GM18951 (cell line): Measurements from ENCODE around the gene SLC35F3.

Experiments
- POLR2A ChIP-seq: IDR thresholded peaks from 4 replicates; pipeline ENCODE4 v1.6.1; 2011; ENCODE audit warnings: mild to moderate bottlenecking; ENCODE audit not compliant: insufficient read length, insufficient read depth; ENCODE audit errors: extremely low read depth
- in situ Hi-C: fragments of 300-500 bp; cut with MboI; formaldehyde crosslinking; loops from one replicate; pipeline ENCODE4 v1.12.0; 2022; ENCODE audit warnings: low sequenced_read_pairs, mixed read lengths, inconsistent platforms; ENCODE audit not compliant: unreplicated experiment

The SLC35F3 gene

DNA sequence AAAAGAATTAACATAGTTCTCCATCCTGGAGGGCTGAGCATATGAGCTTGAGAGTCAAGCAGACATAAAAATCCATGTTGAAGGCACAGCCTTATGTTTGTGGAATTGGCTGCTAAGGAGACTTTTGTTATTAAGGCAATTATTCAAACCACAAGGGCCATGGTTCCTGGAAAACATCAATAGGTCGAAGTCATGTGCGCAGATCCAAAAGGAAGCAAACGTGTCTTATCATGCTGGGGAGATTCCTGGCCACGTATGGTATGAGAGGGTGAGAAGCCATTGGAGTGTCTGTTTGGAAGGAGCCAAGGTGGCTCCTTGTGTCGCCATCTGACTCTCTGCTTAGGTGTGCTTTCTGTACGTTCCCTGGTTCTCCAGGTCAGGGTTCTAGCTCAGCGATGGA lies 406.9 kb downstream of the SLC35F3 start:
- no peak for TF ChIP-seq POLR2A
- in situ Hi-C loops = loop anchor here (25.0 kb wide), 1 partner anchor 149 kb away; no protein-coding TSS in a partner anchor

DNA sequence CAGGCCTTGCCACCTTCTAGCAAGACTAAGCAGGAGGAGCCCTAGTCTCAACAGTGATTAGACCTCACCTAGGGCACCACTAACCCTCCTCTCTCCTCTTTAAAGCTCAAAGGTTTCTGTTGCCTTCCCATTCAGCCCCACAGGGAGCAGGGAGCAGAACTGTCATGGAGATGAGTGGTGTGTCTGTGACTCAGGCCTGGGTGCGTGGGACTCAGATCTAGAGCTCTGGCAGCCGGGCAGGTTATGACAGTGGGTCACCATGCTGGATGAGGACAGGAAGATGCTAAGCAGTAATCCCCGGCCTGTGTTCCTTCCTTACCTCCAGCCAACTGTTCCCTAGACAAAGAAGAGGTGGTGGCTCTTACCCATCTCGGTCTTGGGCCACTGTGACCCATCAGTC lies 408.7 kb downstream of the SLC35F3 start:
- TF ChIP-seq POLR2A = no peak
- in situ Hi-C loops = loop anchor here (25.0 kb wide), 1 partner anchor 151 kb away; no protein-coding TSS in a partner anchor

DNA sequence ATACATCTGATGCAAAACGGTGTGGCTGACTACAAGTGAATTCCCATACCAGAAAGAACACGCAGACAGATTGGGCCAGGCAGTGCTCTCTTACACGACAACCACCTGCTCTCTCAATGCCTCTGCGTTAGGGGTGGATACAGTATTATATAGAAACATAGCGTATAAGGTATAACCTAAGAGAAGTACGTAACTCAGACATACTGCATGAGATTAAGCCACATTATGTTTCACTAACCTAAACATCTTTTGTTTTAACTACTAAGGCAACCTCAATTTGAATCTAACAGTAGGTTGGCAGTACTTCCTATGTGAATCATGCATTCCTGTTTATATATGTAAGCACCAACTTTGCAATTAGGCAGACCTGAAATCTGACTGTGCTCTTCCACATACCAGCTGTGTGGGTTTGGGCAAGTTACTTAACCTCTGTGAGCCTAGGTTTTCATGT lies 410.6 kb downstream of the SLC35F3 start:
- in situ Hi-C loops = loop anchor here (25.0 kb wide), 1 partner anchor 153 kb away; no protein-coding TSS in a partner anchor
- no peak for TF ChIP-seq POLR2A

DNA sequence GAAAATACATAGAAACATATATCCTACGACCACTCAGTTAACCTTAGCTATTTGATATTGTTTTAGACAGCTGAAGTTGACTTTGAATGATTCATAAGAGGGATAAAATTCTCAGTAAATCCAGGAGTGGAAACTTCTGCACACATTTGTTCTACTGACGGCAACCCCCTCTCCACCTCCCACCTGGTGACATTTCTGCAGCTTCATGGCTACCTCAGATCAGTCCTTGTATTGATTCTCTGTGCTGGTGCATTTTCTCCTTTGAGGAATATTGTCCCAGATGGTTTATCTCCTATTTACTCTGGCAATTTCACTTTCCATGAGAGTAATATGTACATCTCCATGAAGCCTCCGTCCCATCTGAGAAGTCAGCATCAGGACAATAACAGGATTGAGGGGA lies 411.1 kb downstream of the SLC35F3 start:
- in situ Hi-C loops = loop anchor here (25.0 kb wide), 1 partner anchor 153 kb away; no protein-coding TSS in a partner anchor
- TF ChIP-seq POLR2A = no peak

DNA sequence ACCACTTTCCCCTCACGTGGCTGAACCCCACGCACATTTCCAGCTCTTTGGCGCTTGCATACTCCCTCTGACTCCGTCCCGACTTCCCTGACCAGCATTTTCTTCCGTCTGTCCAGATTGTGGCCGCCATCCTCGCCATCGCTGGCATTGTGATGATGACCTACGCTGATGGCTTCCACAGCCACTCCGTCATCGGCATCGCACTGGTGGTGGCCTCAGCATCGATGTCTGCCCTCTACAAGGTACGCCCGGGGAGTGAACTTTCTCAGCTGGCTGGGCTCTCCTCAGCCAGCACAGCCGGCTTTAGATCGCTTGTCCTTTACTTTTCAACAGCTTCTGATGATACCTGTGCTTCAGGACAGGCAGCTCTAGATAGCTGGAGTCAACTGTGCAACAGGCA lies 412.0 kb downstream of the SLC35F3 start:
- no peak for TF ChIP-seq POLR2A
- in situ Hi-C loops = loop anchor here (25.0 kb wide), 1 partner anchor 154 kb away; no protein-coding TSS in a partner anchor

DNA sequence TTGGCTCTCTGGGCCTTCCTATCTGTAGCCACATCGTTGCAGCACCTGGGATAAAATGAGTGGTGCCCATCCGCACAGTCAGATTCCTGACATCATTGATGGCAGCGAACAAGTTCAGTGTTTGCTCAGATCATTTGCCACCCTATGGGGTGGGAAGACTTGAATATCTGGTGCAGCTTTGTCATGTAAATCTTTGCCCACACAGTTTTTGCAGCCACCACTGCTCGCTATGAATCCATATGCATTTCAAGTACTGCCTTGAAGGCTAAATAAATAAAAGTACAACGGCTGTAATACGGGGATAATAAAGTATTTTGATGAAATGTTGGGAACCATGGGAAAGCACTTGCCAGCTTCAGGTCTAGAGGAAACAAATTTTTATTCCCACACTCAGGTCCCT lies 412.5 kb downstream of the SLC35F3 start:
- TF ChIP-seq POLR2A = no peak

DNA sequence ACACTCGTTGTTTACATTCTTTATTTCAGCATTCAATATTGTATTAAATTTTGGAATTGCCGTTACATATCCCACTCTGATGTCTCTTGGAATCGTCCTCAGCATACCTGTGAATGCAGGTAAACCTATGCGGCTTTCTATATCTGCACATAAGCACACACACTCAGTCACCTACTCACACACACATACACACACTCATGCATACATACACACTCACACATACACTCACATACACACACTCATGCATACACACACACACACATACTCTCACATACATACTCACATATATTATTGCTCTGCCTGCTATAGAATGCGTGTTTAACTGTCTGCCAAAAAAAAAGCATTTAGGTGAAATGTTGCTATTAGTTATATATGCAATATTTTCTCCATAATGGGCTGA lies 415.6 kb downstream of the SLC35F3 start:
- in situ Hi-C loops = loop anchor here (25.0 kb wide), 1 partner anchor 158 kb away; no protein-coding TSS in a partner anchor
- no peak for TF ChIP-seq POLR2A

More for the DNA sequence above, 412.5 kb downstream of the SLC35F3 start:
- in situ Hi-C loops = loop anchor here (25.0 kb wide), 1 partner anchor 155 kb away; no protein-coding TSS in a partner anchor

DNA sequence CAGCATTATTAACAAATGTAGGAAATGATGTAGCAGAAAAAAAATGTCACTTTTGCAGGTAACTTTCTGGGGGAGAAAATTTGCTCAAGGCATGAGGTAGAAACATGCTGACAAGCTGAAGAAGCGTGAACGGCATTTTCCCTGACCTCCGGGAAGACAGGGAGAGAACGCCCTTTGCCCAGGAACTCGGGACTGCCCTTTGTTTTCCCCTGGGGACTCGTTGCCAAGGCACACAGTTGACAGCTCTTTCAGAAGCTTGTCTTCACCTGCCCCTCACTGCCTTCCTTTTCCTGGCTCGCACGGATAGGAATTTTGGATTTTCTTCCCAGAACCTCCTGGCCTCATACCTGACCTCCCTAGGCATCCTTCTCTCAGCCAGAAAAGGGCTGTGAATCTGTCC lies 416.1 kb downstream of the SLC35F3 start:
- in situ Hi-C loops = loop anchor here (25.0 kb wide), 1 partner anchor 158 kb away; no protein-coding TSS in a partner anchor
- TF ChIP-seq POLR2A = no peak

DNA sequence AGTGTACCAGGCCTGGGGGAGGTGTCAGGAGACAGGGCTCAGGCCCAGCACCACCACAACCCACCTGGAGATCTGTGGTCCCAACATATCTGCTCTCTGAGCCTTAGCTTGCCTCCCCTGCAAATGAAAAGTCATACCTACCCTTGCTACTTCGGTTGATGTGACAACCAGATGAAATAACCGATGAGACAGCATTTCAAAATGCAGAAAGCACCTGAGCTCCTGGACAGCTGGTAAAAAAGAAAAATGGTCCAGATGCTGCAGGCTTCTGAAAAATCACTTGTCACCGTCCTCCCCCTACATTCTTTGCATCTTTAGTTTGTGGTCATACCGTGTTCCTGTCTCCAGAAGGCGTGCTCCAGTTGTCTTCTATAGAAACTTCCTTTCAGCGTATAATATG lies 416.8 kb downstream of the SLC35F3 start:
- in situ Hi-C loops = loop anchor here (25.0 kb wide), 1 partner anchor 159 kb away; no protein-coding TSS in a partner anchor
- no peak for TF ChIP-seq POLR2A

DNA sequence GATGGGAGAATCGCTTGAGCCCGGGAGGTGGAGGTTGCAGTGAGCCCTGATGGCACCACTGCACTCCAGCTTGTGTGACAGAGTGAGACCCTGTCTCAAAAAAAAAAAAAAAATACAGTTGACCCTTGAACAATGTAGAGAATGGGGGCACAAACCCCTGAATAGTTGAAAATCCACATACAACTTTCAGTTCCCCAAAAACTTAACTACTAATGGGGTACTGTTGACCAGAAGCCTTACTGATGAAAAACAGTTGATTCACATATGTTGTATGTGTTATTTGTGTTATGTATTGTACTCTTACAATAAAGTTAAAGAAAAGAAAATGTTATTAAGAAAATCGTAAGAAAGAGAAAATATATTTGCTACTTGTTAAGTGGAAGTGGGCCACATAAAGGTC lies 417.6 kb downstream of the SLC35F3 start:
- TF ChIP-seq POLR2A = no peak
- in situ Hi-C loops = loop anchor here (25.0 kb wide), 1 partner anchor 160 kb away; no protein-coding TSS in a partner anchor

DNA sequence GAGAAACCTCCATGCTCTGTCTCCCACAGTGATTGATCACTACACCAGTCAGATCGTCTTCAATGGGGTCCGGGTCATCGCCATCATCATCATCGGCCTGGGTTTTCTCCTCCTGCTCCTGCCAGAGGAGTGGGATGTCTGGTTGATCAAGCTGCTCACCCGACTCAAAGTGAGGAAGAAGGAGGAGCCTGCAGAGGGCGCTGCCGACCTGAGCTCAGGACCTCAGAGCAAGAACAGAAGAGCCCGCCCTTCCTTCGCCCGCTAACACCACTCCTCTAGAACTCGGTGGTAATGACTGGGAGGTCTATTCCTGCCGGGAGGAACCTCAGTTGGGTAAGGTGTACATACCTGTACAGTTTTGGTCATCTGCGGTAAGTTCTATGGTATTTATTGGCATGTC lies 418.5 kb downstream of the SLC35F3 start:
- in situ Hi-C loops = loop anchor here (25.0 kb wide), 1 partner anchor 161 kb away; no protein-coding TSS in a partner anchor

DNA sequence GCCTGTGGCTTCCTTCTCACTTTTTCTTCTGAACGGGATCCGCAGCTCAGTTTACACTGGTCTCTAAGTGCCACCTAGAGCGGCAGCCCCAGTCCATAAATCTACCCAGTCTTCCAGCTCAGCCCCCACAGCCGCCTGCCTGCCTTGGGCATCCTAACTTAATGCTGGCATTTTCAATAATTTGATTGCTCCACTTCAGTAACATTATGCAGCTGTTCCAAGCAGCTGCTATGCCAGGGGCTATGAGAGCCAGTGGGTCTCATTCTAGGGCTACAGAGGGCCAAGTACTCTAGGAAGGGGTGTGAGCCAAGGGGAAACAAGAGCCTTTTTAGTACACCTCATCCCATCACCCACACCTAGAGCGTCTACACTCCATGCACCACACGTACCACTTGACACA lies 420.3 kb downstream of the SLC35F3 start:
- in situ Hi-C loops = loop anchor here (25.0 kb wide), 1 partner anchor 163 kb away; no protein-coding TSS in a partner anchor

More for the DNA sequence above, 418.5 kb downstream of the SLC35F3 start:
- no peak for TF ChIP-seq POLR2A

DNA sequence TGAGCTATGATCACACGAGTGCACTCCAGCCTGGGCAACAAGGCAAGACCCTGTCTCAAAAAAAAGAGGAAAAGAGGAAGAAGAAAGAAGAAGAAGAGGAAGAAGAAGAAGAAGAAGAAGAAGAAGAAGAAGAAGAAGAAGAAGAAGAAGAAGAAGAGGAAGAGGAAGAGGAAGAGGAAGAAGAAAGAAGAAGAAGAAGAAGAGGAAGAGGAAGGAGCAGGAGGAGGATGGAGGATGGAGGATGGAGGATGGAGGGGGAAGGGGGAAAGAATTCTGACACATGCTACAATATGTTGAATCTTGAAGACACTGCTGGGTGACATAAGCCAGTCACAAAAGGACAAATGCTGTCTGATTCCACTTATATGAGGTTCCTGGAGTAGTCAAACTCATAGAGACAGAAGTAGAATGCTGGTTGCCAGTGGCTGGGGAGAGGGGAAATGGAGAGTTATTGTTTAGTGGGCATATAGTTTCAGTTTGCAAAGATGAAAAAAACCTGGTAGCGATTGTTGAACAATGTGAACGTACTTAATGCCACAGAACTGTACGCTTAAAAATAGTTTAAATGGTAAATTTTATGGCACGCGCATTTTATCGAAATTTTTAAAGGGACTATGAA lies 421.5 kb downstream of the SLC35F3 start:
- in situ Hi-C loops = no loop called here
- no peak for TF ChIP-seq POLR2A

More for the DNA sequence above, 420.3 kb downstream of the SLC35F3 start:
- no peak for TF ChIP-seq POLR2A

DNA sequence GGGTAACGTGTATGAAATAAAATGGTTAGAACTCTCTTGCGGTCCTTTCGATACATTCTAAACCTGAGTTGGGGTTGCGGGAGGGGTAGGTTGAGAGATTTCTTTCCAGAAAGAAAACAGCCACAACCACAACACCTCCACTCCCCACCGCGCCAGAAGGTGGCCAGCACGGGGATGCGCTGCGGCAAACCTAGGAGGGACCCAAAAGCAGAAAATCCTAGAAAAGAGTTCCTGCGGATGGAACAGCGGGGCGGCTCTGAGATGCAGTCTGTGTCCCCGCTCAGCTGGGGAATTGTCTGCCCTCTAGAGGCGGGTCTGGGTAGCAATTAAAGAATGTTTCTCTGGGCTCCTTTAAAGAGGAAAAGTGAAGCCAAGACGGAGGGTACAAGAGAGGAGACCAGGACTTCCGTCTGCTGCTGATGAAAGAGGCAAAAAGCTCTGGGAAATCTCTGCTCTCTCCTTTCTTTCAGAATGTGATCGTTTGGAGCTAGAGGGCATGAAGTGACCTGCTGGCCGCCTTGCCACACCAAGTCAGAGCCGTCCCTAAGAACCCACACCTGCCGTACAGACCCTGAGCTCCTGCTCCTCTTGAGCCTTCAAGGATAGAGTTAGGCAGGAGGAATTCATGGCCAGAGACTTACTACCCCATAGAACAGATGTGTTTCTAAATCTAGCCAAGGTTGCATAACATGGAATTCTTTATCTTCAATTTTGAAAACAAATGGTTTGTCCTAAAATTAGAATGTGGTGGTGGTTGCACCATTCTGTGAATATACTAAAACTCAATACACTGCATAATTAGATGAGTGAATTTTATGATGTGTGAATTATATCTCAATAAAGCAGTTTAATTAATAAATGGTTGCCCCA lies 422.3 kb downstream of the SLC35F3 start:
- TF ChIP-seq POLR2A = no peak
- in situ Hi-C loops = no loop called here
